Keratinocyte (primary cell): Measurements from ENCODE around the gene SPTBN5. TPM values are rescaled to one million over a fixed set of nuclear protein-coding genes. Genes with fewer than 3 reads are reported as not detected.
A peak's percentile ranks its signal among the peaks of the same experiment; 100 is the strongest.

Source experiments
- DNase-seq: peaks from one replicate; pipeline ENCODE4 v3.0.0-alpha.2; 2011; ENCODE audit warnings: low read depth, missing footprints, low spot score
- FAIRE-seq: peaks from 2 replicates; lab custom pipeline; 2011; peaks lifted over from hg19 to GRCh38; lab: Jason Lieb, UNC
- H2AFZ ChIP-seq: 2 replicates; pipeline ENCODE4 v1.6.0; 2012; ENCODE audit warnings: low read length, control low read depth, inconsistent platforms; ENCODE audit not compliant: control insufficient read depth
- H3K27ac ChIP-seq: 2 replicates; pipeline ENCODE4 v1.5.1; 2011; ENCODE audit warnings: low read length; ENCODE audit not compliant: control insufficient read depth, insufficient read depth
- H3K27me3 ChIP-seq: 3 replicates; pipeline ENCODE4 v1.6.0; 2011; ENCODE audit warnings: low read length; ENCODE audit not compliant: control insufficient read depth, insufficient read depth; ENCODE audit errors: extremely low read depth
- H3K36me3 ChIP-seq, 2 experiments: 2 replicates in 1 of 2; 3 replicates in 1 of 2; pipeline ENCODE4 v1.5.1; 2011; ENCODE audit warnings: low read length in 2 of 2, mild to moderate bottlenecking in 1 of 2; ENCODE audit not compliant: control insufficient read depth in 2 of 2, insufficient read depth in 2 of 2; ENCODE audit errors: extremely low read depth in 1 of 2
- H3K4me1 ChIP-seq: 3 replicates; pipeline ENCODE4 v1.5.1; 2011; ENCODE audit warnings: low read length; ENCODE audit not compliant: control insufficient read depth, insufficient read depth; ENCODE audit errors: extremely low read depth
- H3K4me2 ChIP-seq: 3 replicates; pipeline ENCODE4 v1.6.0; 2011; ENCODE audit warnings: low read depth, low read length; ENCODE audit not compliant: control insufficient read depth, insufficient read depth; ENCODE audit errors: extremely low read depth
- H3K4me3 ChIP-seq, 3 experiments: fragments of 200-600 bp in 1 of 3; sonication (generic) in 1 of 3; 2 replicates in 2 of 3; 3 replicates in 1 of 3; pipeline ENCODE4 v1.5.1; 2011 to 2016; ENCODE audit warnings: low read length in 3 of 3, mild to moderate bottlenecking in 3 of 3, control low read depth in 2 of 3, inconsistent platforms in 1 of 3, low read depth in 1 of 3, mixed read lengths in 1 of 3, mixed run types in 1 of 3, moderate library complexity in 1 of 3; ENCODE audit not compliant: control insufficient read depth in 2 of 3, insufficient read depth in 2 of 3; ENCODE audit errors: extremely low read depth in 1 of 3
- H3K79me2 ChIP-seq: 2 replicates; pipeline ENCODE4 v1.6.0; 2012; ENCODE audit warnings: low read length; ENCODE audit not compliant: control insufficient read depth, insufficient read depth
- H3K9ac ChIP-seq: 3 replicates; pipeline ENCODE4 v1.6.0; 2011; ENCODE audit warnings: low read length; ENCODE audit not compliant: control insufficient read depth, insufficient read depth; ENCODE audit errors: extremely low read depth
- H3K9me1 ChIP-seq: 3 replicates; pipeline ENCODE4 v1.6.0; 2011; ENCODE audit warnings: low read length; ENCODE audit not compliant: control insufficient read depth, insufficient read depth; ENCODE audit errors: extremely low read depth
- H3K9me3 ChIP-seq: 2 replicates; pipeline ENCODE4 v1.5.1; 2012; ENCODE audit warnings: low read depth, low read length; ENCODE audit not compliant: control insufficient read depth
- H4K20me1 ChIP-seq: 3 replicates; pipeline ENCODE4 v1.6.0; 2011; ENCODE audit warnings: low read length; ENCODE audit not compliant: control insufficient read depth, insufficient read depth; ENCODE audit errors: extremely low read depth
- CTCF ChIP-seq, 3 experiments: IDR thresholded peaks in 1 of 3; conservative IDR thresholded peaks in 1 of 3; optimal IDR thresholded peaks in 1 of 3; 2 replicates in 2 of 3; 3 replicates in 1 of 3; pipeline versions ENCODE3 to v1.5.1; 2011; ENCODE audit warnings: low read length in 3 of 3, mild to moderate bottlenecking in 3 of 3, moderate library complexity in 2 of 3, control low read depth in 1 of 3, inconsistent platforms in 1 of 3; ENCODE audit not compliant: insufficient read depth in 2 of 3; ENCODE audit errors: extremely low read depth in 1 of 3
- EZH2 ChIP-seq: IDR thresholded peaks from one replicate; pipeline ENCODE4 v1.6.1; 2012; ENCODE audit warnings: inconsistent platforms, mild to moderate bottlenecking, low read length, moderate library complexity
- dilution Hi-C: fragments of 300-500 bp; cut with MboI; formaldehyde crosslinking; loops from one replicate; pipeline ENCODE4 v1.7.0; 2020; ENCODE audit warnings: low sequenced_read_pairs; ENCODE audit not compliant: extremely low pct_ligation_motif_present
- polyA plus RNA-seq, 5 experiments: library from polyadenylated mRNA; depleted of rRNA in 3 of 5; stranded (reverse) in 3 of 5; stranded (forward) in 1 of 5; unstranded in 1 of 5; fragments of >200 nt; gene quantifications; 1 replicate in 1 of 5; 2 replicates in 3 of 5; 3 replicates in 1 of 5; pipeline versions ENCODE4 v1.2.1 to v1.2.3, GENCODE V29; 2011 to 2012; ENCODE audit warnings: missing spikeins in 2 of 5, low read depth in 1 of 5, low replicate concordance in 1 of 5

SPTBN5 gene
- polyA plus RNA-seq, 1 donor (not counting 4 experiments of a cell fraction or from before 2014, with no cell fraction given): 0.66 TPM

GRCh38 chr15:41894791-41895463, 1.1 kb upstream of the SPTBN5 start:
- peak; percentile 57 for DNase-seq
- peak overlapping the region; percentile 65 for H3K4me2 ChIP-seq

GRCh38 chr15:41894251-41894790, 468 bp upstream of the SPTBN5 start:
- Histone ChIP-seq H3K9me3 (no peaks in the 10 kb centered on the region), H3K4me3 (peak overlapping the region in 1 of 3 experiments; percentile 30), H3K27me3 (no peaks in the 10 kb centered on the region), H3K4me2 (peak overlapping the region; percentile 65), H3K4me1 (peaks cover 19% of the 10 kb centered on the region), H3K9ac (peak overlapping the region; percentile 72), H4K20me1 (no peaks in the 10 kb centered on the region), H3K36me3 (peaks cover 2 to 10% of the 10 kb centered on the region in 2 experiments), H3K79me2 (no peaks in the 10 kb centered on the region), H3K9me1 (no peaks in the 10 kb centered on the region), H2AFZ (peak overlapping the region; percentile 39), H3K27ac (peak overlapping the region; percentile 77)
- FAIRE-seq (no peak), DNase-seq (no peak)
- TF ChIP-seq EZH2: no peak
- TF ChIP-seq CTCF (optimal IDR thresholded peaks at IDR 0.05 in 1 of 3, IDR thresholded peaks at IDR 0.05 in 1 of 3, conservative IDR thresholded peaks at IDR 0.05 in 1 of 3; ENCODE audit: extremely low read depth in 1 of 3, insufficient read depth in 2 of 3, low read length in 3 of 3): no peak
- dilution Hi-C loops: no loop called here

More at GRCh38 chr15:41894791-41895463, 1.1 kb upstream of the SPTBN5 start:
- peak in 2 of 3 experiments; percentile 14 to 45 for TF ChIP-seq CTCF (optimal IDR thresholded peaks at IDR 0.05 in 1 of 3, IDR thresholded peaks at IDR 0.05 in 1 of 3, conservative IDR thresholded peaks at IDR 0.05 in 1 of 3; ENCODE audit: extremely low read depth in 1 of 3, insufficient read depth in 2 of 3, low read length in 3 of 3)
- TF ChIP-seq EZH2: no peak
- no peaks in the 10 kb centered on the region for H3K9me3 ChIP-seq
- peak overlapping the region; percentile 39 for H2AFZ ChIP-seq
- H4K20me1 ChIP-seq: no peaks in the 10 kb centered on the region
- FAIRE-seq: peak; percentile 84
- H3K9ac ChIP-seq: peak overlapping the region; percentile 72
- H3K27ac ChIP-seq: peak overlapping the region; percentile 77
- no peaks in the 10 kb centered on the region for H3K27me3 ChIP-seq
- peaks cover 19% of the 10 kb centered on the region for H3K4me1 ChIP-seq
- dilution Hi-C loops: no loop called here
- H3K4me3 ChIP-seq: peak overlapping the region in 2 of 3 experiments; percentile 9 to 30
- H3K79me2 ChIP-seq: no peaks in the 10 kb centered on the region
- H3K9me1 ChIP-seq: no peaks in the 10 kb centered on the region
- H3K36me3 ChIP-seq: peaks cover 5 to 10% of the 10 kb centered on the region in 2 experiments
